Endothelial cell of hepatic sinusoid (primary cell): ENCODE data around the gene C1orf232.

Source experiments
- in situ Hi-C: cut with HindIII; loops from 2 replicates; pipeline ENCODE4 v1.10.0; 2017; ENCODE audit warnings: low sequenced_read_pairs

C1orf232 gene

GRCh38 chr1:26181586-26182382, 13.0 kb upstream of the C1orf232 start:
- in situ Hi-C loops, result no loop called here

GRCh38 chr1:26180010-26180506, 11.3 kb upstream of the C1orf232 start:
- in situ Hi-C loops, result no loop called here

- in situ Hi-C loops, result no loop called here
Measured at GRCh38 chr1:26177182-26177684, 8.5 kb upstream of the C1orf232 start, which contains the start of gene CNKSR1. Gene CNKSR1 (plus strand): TSS chr1:26177491. CDS start chr1:26177548, 57 bp downstream.

- in situ Hi-C loops, result no loop called here
Measured at GRCh38 chr1:26175346-26175745, 6.6 kb upstream of the C1orf232 start.

GRCh38 chr1:26171084-26172072, 2.6 kb upstream of the C1orf232 start, which contains the start of gene ZNF593OS:
Gene ZNF593OS (minus strand): TSS chr1:26171832. CDS start chr1:26171661, 171 bp downstream.
- in situ Hi-C loops, result no loop called here

GRCh38 chr1:26170472-26170821, 1.7 kb upstream of the C1orf232 start:
- in situ Hi-C loops, result no loop called here

- in situ Hi-C loops, result loop anchor here (5.0 kb wide), 3 partner anchors 57 to 98 kb away; no protein-coding TSS in a partner anchor
Measured at GRCh38 chr1:26169669-26170471, 1.1 kb upstream of the C1orf232 start, which contains the start of gene ZNF593. Gene ZNF593 (plus strand): TSS chr1:26169908. CDS start chr1:26169984, 76 bp downstream.

GRCh38 chr1:26169198-26169554, 413 bp upstream of the C1orf232 start:
- in situ Hi-C loops, result loop anchor here (5.0 kb wide), 3 partner anchors 58 to 97 kb away; no protein-coding TSS in a partner anchor

GRCh38 chr1:26166719-26167281, 2.0 kb downstream of the C1orf232 start:
- in situ Hi-C loops, result loop anchor here (5.0 kb wide), 3 partner anchors 61 to 94 kb away; no protein-coding TSS in a partner anchor

- in situ Hi-C loops, result loop anchor here (5.0 kb wide), 3 partner anchors 62 to 93 kb away; no protein-coding TSS in a partner anchor
Measured at GRCh38 chr1:26164861-26165842, 3.6 kb downstream of the C1orf232 start.

- in situ Hi-C loops, result no loop called here
Measured at GRCh38 chr1:26164036-26164860, 4.5 kb downstream of the C1orf232 start.

GRCh38 chr1:26163684-26164035, 5.1 kb downstream of the C1orf232 start:
- in situ Hi-C loops, result no loop called here

- in situ Hi-C loops, result no loop called here
Measured at GRCh38 chr1:26162220-26162709, 6.5 kb downstream of the C1orf232 start.

- in situ Hi-C loops, result no loop called here
Measured at GRCh38 chr1:26161415-26162219, 7.1 kb downstream of the C1orf232 start.

- in situ Hi-C loops, result no loop called here
Measured at GRCh38 chr1:26160527-26161414, 8.0 kb downstream of the C1orf232 start.

- in situ Hi-C loops, result no loop called here
Measured at GRCh38 chr1:26159743-26160039, 9.1 kb downstream of the C1orf232 start.
